A549 (cell line): ENCODE results near the gene TC2N.

Experiments used
- CEBPB ChIP-seq, 2 experiments: fragments of >200 bp in 1 of 2; sonication (Bioruptor Twin) in 1 of 2; formaldehyde crosslinking in 1 of 2; IDR thresholded peaks; 2 replicates each; pipeline ENCODE4 v1.6.1; 2012 to 2016
- ESRRA ChIP-seq: fragments of 150-350 bp; IDR thresholded peaks from 2 replicates; pipeline ENCODE4 v1.6.1; 2014; ENCODE audit warnings: mild to moderate bottlenecking, low read length, borderline replicate concordance
- HDAC2 ChIP-seq: fragments of 200-600 bp; sonication (generic); IDR thresholded peaks from 2 replicates; pipeline ENCODE4 v1.6.1; 2016
- RFX5 ChIP-seq: fragments of 450-650 bp; IDR thresholded peaks from 2 replicates; pipeline ENCODE4 v1.7.1; 2014; ENCODE audit warnings: antibody characterized with exemption, mild to moderate bottlenecking, moderate library complexity
- TF ChIP-seq, protein P1 (sequence below): fragments of >200 bp; sonication (Bioruptor Twin); formaldehyde crosslinking; IDR thresholded peaks from 3 replicates; pipeline ENCODE4 v1.5.1; 2016
- TF ChIP-seq, protein P2 (sequence below): fragments of 150-350 bp; IDR thresholded peaks from 2 replicates; pipeline ENCODE4 v1.6.1; 2014; ENCODE audit warnings: low read depth, mild to moderate bottlenecking, low read length

DNA sequence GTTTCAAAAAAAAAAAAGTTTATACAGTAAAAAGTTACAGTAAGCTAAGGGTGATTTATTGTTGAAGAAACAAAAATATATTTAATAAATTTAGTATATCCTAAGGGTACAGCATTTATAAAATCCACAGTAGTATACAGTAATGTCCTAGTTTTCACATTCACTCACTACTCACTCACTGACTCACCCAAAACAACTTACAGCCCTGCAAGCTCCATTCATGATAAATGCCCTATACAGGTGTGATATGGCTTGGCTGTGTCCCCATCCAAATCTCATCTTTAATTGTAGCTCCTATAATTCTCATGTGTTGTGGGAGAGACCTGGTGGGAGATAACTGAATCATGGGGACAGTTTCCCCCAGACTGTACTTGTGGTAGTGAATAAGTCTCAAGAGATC, 61.7 kb downstream of the TC2N start:
- TF ChIP-seq RFX5 (no peak), HDAC2 (no peak), ESRRA (no peak), CEBPB (IDR thresholded peaks at IDR 0.05) (no peak)
- TF ChIP-seq, protein P1, sequence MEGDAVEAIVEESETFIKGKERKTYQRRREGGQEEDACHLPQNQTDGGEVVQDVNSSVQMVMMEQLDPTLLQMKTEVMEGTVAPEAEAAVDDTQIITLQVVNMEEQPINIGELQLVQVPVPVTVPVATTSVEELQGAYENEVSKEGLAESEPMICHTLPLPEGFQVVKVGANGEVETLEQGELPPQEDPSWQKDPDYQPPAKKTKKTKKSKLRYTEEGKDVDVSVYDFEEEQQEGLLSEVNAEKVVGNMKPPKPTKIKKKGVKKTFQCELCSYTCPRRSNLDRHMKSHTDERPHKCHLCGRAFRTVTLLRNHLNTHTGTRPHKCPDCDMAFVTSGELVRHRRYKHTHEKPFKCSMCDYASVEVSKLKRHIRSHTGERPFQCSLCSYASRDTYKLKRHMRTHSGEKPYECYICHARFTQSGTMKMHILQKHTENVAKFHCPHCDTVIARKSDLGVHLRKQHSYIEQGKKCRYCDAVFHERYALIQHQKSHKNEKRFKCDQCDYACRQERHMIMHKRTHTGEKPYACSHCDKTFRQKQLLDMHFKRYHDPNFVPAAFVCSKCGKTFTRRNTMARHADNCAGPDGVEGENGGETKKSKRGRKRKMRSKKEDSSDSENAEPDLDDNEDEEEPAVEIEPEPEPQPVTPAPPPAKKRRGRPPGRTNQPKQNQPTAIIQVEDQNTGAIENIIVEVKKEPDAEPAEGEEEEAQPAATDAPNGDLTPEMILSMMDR, result no peak
- TF ChIP-seq, protein P2, sequence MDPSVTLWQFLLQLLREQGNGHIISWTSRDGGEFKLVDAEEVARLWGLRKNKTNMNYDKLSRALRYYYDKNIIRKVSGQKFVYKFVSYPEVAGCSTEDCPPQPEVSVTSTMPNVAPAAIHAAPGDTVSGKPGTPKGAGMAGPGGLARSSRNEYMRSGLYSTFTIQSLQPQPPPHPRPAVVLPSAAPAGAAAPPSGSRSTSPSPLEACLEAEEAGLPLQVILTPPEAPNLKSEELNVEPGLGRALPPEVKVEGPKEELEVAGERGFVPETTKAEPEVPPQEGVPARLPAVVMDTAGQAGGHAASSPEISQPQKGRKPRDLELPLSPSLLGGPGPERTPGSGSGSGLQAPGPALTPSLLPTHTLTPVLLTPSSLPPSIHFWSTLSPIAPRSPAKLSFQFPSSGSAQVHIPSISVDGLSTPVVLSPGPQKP, result no peak
